Astrocyte (in vitro differentiated cells and primary cell): ENCODE data around the gene CDC42EP3.

Experiments used
- EZH2 ChIP-seq: IDR thresholded peaks from 2 replicates; pipeline ENCODE4 v1.6.1; 2012; ENCODE audit warnings: mild to moderate bottlenecking, low read length, inconsistent platforms; ENCODE audit not compliant: insufficient read depth
- TF ChIP-seq, protein P1 (sequence below): IDR thresholded peaks from 2 replicates; pipeline ENCODE4 v1.5.1; 2011; ENCODE audit warnings: low read depth, mild to moderate bottlenecking, inconsistent platforms, low read length, moderate library complexity; ENCODE audit not compliant: insufficient read depth

DNA sequence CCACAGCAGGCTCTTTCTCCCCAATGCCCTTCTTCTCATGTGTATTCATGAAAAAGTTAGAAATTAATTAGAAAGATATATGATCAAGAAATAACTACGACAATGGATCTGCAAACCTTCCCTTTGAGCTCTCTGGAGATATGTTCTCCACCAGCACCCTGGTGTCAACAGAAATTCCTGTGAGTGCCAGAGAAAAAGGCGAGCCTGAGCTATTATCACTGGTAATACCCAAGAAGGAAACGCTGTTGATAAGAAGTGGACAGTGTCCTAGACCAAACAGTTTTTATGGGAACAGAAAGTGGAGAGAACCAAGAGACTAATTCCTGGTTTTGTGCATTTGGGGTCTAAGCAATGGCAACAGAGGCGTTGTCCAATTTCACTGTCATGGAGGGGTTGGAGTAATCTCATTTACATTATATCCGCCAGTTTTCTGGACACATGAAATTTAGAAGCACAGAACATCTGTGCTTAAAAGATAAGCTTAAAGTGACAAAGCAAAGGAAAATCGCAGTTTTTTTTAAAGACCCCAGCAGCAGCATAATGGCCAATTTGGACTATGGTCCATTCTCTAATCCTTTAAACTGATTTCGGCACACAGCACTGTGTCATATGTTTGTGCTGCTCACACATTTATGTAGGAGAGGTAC lies 47.2 kb upstream of the CDC42EP3 start:
- TF ChIP-seq, protein P1, sequence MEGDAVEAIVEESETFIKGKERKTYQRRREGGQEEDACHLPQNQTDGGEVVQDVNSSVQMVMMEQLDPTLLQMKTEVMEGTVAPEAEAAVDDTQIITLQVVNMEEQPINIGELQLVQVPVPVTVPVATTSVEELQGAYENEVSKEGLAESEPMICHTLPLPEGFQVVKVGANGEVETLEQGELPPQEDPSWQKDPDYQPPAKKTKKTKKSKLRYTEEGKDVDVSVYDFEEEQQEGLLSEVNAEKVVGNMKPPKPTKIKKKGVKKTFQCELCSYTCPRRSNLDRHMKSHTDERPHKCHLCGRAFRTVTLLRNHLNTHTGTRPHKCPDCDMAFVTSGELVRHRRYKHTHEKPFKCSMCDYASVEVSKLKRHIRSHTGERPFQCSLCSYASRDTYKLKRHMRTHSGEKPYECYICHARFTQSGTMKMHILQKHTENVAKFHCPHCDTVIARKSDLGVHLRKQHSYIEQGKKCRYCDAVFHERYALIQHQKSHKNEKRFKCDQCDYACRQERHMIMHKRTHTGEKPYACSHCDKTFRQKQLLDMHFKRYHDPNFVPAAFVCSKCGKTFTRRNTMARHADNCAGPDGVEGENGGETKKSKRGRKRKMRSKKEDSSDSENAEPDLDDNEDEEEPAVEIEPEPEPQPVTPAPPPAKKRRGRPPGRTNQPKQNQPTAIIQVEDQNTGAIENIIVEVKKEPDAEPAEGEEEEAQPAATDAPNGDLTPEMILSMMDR = no peak
- no peak for TF ChIP-seq EZH2
